IPS DF 4.7 (cell line): ENCODE measurements around the gene PHF24.
"Not testable (repeated sequence)": the region's sequence is repeated elsewhere in the genome, so short reads cannot be mapped to it uniquely, and the experiment has no call there.

ENCODE experiments used
- DNase-seq: peaks from one replicate; pipeline ENCODE4 v3.0.0-alpha.2; 2013; ENCODE audit warnings: low spot score; ENCODE audit errors: extremely low read depth

Gene PHF24

GRCh38 chr9:34957492-34958410 is at the start of gene PHF24:
Gene PHF24, plus strand, starts transcription at chr9:34958285. Its CDS starts 13,014 bp downstream, at chr9:34971299.
- DNase-seq: no peak

GRCh38 chr9:34927061-34927460 is 31.0 kb upstream of the PHF24 start:
- no peak for DNase-seq

- DNase-seq: no peak
Observed at GRCh38 chr9:34928921-34929320, 29.2 kb upstream of the PHF24 start.

GRCh38 chr9:34929506-34930102 is 28.5 kb upstream of the PHF24 start:
- peak; percentile 19 for DNase-seq

- not testable (repeated sequence) for DNase-seq
Observed at GRCh38 chr9:34939989-34940388, 18.1 kb upstream of the PHF24 start.

- no peak for DNase-seq
Observed at GRCh38 chr9:34948451-34948850, 9.6 kb upstream of the PHF24 start.

GRCh38 chr9:34954225-34954624 is 3.9 kb upstream of the PHF24 start:
- no peak for DNase-seq

- DNase-seq: not testable (repeated sequence)
Observed at GRCh38 chr9:34956066-34956465, 2.0 kb upstream of the PHF24 start.

GRCh38 chr9:34956648-34957047 is 1.4 kb upstream of the PHF24 start:
- no peak for DNase-seq

GRCh38 chr9:34958411-34958982 is 412 bp downstream of the PHF24 start:
- no peak for DNase-seq

- no peak for DNase-seq
Observed at GRCh38 chr9:34959461-34959860, 1.4 kb downstream of the PHF24 start.

- no peak for DNase-seq
Observed at GRCh38 chr9:34961574-34962490, 3.7 kb downstream of the PHF24 start.

GRCh38 chr9:34962546-34962945 is 4.5 kb downstream of the PHF24 start:
- DNase-seq: no peak

- no peak for DNase-seq
Observed at GRCh38 chr9:34963552-34963951, 5.5 kb downstream of the PHF24 start.

- no peak for DNase-seq
Observed at GRCh38 chr9:34964458-34964857, 6.4 kb downstream of the PHF24 start.

GRCh38 chr9:34971146-34971811 is 13.2 kb downstream of the PHF24 start:
- no peak for DNase-seq

GRCh38 chr9:34974664-34975063 is 16.6 kb downstream of the PHF24 start:
- no peak for DNase-seq

- no peak for DNase-seq
Observed at GRCh38 chr9:34976441-34976840, 18.4 kb downstream of the PHF24 start.

GRCh38 chr9:34976992-34977391 is 18.9 kb downstream of the PHF24 start:
- DNase-seq: no peak

- no peak for DNase-seq
Observed at GRCh38 chr9:34980181-34980761, 22.2 kb downstream of the PHF24 start.
